OCI-LY3 (cell line): Measurements from ENCODE around the gene CYSLTR2.

Experiments used
- H2AFZ ChIP-seq: fragments of 200-600, 300-600 bp; shearing (Covaris generic); 2 replicates; pipeline ENCODE4 v1.6.0; 2014; ENCODE audit warnings: antibody characterized with exemption, low read depth, low read length
- H3K27ac ChIP-seq: fragments of 200-600, 300-600 bp; sonication (generic); 2 replicates; pipeline ENCODE4 v1.5.1; 2014; ENCODE audit warnings: mild to moderate bottlenecking, low read length, moderate library complexity, mixed read lengths
- H3K27me3 ChIP-seq: fragments of 200-600, 300-600 bp; sonication (generic); 2 replicates; pipeline ENCODE4 v1.6.1; 2014; ENCODE audit warnings: low read depth, low read length, mixed read lengths
- H3K36me3 ChIP-seq: fragments of 200-600, 300-600 bp; sonication (generic); replicated peaks from 2 replicates; pipeline ENCODE3; 2014; ENCODE audit warnings: low read depth, low read length, mixed read lengths
- H3K4me1 ChIP-seq: fragments of 300-600, 200-600 bp; sonication (generic); 2 replicates; pipeline ENCODE4 v1.6.1; 2014; ENCODE audit warnings: low read length, mixed read lengths
- H3K4me2 ChIP-seq: fragments of 200-600, 300-600 bp; sonication (generic); 2 replicates; pipeline ENCODE4 v1.6.1; 2014; ENCODE audit warnings: low read length, mixed read lengths
- H3K4me3 ChIP-seq: fragments of 300-600, 200-600 bp; sonication (generic); 2 replicates; pipeline ENCODE4 v1.5.1; 2014; ENCODE audit warnings: antibody characterized with exemption, mild to moderate bottlenecking, low read length, moderate library complexity
- H3K79me2 ChIP-seq: fragments of 300-600, 200-600 bp; shearing (Covaris generic); 2 replicates; pipeline ENCODE4 v1.6.1; 2014; ENCODE audit warnings: mild to moderate bottlenecking, low read length, mixed read lengths
- H3K9ac ChIP-seq: fragments of 300-600, 200-600 bp; shearing (Covaris generic); 2 replicates; pipeline ENCODE4 v1.6.0; 2014; ENCODE audit warnings: mild to moderate bottlenecking, low read length, moderate library complexity
- H3K9me3 ChIP-seq: fragments of 200-600, 300-600 bp; shearing (Covaris generic); 2 replicates; pipeline ENCODE4 v1.6.1; 2014; ENCODE audit warnings: low read length, mixed read lengths; ENCODE audit not compliant: insufficient read depth
- H4K20me1 ChIP-seq: fragments of 200-600, 300-600 bp; sonication (generic); 2 replicates; pipeline ENCODE4 v1.6.1; 2016; ENCODE audit warnings: low read length, mixed read lengths; ENCODE audit not compliant: insufficient read depth
- EZH2phosphoT487 ChIP-seq: fragments of 200-600 bp; shearing (Covaris generic); IDR thresholded peaks from 2 replicates; pipeline ENCODE4 v1.6.1; 2018; ENCODE audit warnings: antibody characterized with exemption, mixed run types, low read depth
- TF ChIP-seq, protein P1 (sequence below): fragments of 200-600, 300-600 bp; sonication (generic); IDR thresholded peaks from 2 replicates; pipeline ENCODE4 v1.5.1; 2014; ENCODE audit warnings: antibody characterized with exemption, low read length, low read depth

The CYSLTR2 gene

DNA sequence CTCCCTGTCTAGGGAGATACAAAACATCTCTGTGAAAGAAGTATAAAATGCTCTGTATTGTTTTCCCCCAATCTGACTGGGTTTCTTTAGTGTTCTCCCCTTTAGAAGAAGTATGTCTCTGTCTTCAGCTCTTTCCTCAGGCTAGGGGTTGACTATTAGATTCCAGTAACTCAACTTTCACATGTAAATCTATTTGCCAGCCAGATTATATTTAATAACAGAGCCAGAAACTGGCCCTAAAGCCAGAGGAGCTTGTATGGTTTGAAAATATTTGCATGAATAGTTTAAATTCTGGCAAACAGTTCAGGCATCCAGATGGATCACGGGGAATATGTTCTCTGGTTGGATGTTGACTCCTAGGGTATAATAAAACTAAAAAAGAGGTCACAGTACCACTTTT is 22.3 kb upstream of the CYSLTR2 start:
- no peaks in the 10 kb centered on the region for H3K27me3 ChIP-seq
- TF ChIP-seq EZH2phosphoT487: no peak
- TF ChIP-seq, protein P1, sequence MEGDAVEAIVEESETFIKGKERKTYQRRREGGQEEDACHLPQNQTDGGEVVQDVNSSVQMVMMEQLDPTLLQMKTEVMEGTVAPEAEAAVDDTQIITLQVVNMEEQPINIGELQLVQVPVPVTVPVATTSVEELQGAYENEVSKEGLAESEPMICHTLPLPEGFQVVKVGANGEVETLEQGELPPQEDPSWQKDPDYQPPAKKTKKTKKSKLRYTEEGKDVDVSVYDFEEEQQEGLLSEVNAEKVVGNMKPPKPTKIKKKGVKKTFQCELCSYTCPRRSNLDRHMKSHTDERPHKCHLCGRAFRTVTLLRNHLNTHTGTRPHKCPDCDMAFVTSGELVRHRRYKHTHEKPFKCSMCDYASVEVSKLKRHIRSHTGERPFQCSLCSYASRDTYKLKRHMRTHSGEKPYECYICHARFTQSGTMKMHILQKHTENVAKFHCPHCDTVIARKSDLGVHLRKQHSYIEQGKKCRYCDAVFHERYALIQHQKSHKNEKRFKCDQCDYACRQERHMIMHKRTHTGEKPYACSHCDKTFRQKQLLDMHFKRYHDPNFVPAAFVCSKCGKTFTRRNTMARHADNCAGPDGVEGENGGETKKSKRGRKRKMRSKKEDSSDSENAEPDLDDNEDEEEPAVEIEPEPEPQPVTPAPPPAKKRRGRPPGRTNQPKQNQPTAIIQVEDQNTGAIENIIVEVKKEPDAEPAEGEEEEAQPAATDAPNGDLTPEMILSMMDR: no peak

DNA sequence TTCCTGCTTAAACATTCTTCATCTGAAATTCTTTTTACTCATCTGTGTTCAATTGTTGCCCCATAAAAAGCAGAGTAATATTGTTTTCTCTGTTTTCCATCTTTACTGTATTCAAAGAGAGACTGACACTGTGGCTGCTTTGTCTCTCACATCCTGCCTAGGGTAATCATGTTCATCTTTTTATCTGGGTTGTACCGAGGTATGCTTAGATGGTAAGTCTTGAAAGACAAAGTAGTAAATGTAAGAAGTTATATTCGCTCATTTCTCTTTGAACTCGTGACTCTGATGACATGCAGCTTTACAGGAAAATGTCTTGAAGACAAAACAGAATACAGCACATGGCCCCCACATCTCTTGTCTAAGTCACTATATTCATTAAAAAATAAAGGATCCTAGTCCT is 20.0 kb upstream of the CYSLTR2 start:
- no peak overlapping the region for H3K4me2 ChIP-seq

More for the DNA sequence above, 22.3 kb upstream of the CYSLTR2 start:
- Histone ChIP-seq H3K27ac (no peak overlapping the region), H3K36me3 (peaks cover 1% of the 10 kb centered on the region), H4K20me1 (no peaks in the 10 kb centered on the region), H3K4me3 (no peak overlapping the region), H2AFZ (no peak overlapping the region), H3K79me2 (no peaks in the 10 kb centered on the region), H3K4me2 (no peak overlapping the region), H3K9ac (no peak overlapping the region), H3K4me1 (no peaks in the 10 kb centered on the region), H3K9me3 (peaks cover 14% of the 10 kb centered on the region)

DNA sequence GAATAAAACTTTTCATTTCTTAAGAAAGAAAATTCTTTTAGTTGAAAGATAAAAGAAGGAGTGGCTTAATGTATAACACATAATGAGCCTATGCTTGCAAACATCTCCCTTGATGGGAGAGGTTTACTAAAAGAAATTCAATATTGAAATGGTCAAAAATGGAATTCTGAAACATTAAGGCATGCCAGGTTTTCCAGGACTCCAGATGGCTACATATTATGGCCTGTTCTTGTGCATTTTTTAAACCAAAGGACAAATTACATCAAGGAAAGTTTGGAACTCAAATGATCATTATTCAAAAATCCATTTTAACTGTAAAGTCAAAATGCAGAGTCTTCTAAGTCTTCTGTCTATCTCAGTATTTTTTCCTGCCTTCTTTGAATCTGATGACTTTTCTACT is 19.1 kb upstream of the CYSLTR2 start:
- no peak overlapping the region for H3K27ac ChIP-seq
- H3K4me2 ChIP-seq: no peak overlapping the region

More for the DNA sequence above, 20.0 kb upstream of the CYSLTR2 start:
- Histone ChIP-seq H3K79me2 (no peaks in the 10 kb centered on the region), H4K20me1 (no peaks in the 10 kb centered on the region), H3K36me3 (peaks cover 3% of the 10 kb centered on the region), H3K4me3 (no peak overlapping the region), H3K27ac (no peak overlapping the region), H2AFZ (no peak overlapping the region), H3K9me3 (peaks cover 16% of the 10 kb centered on the region), H3K9ac (no peak overlapping the region), H3K27me3 (no peaks in the 10 kb centered on the region), H3K4me1 (no peaks in the 10 kb centered on the region)
- no peak for TF ChIP-seq EZH2phosphoT487
- TF ChIP-seq, protein P1: no peak

DNA sequence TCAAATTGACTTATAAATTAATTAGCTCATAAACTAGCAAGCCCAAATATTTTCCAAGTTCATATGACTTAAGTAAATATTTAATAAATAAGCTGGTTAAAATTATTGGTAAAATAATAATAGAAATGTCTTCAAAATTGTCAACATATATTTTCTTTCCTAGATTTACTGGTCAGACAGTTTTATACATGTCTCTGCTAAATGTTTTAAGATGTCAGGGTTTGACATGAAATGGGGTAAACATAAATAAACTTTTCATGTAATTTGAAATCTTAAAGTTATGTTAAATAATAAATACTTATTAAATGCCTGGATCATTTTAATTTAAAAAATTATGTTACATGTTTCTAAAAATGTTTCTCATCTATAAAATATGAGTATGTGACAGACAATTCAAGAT is 18.3 kb upstream of the CYSLTR2 start:
- H3K36me3 ChIP-seq: peaks cover 3% of the 10 kb centered on the region
- H3K9me3 ChIP-seq: peaks cover 16% of the 10 kb centered on the region
- TF ChIP-seq, protein P1: no peak
- no peak for TF ChIP-seq EZH2phosphoT487
- H3K4me2 ChIP-seq: no peak overlapping the region
- no peaks in the 10 kb centered on the region for H3K27me3 ChIP-seq
- H3K79me2 ChIP-seq: no peaks in the 10 kb centered on the region
- H3K9ac ChIP-seq: no peak overlapping the region
- no peak overlapping the region for H2AFZ ChIP-seq
- H3K27ac ChIP-seq: no peak overlapping the region
- no peaks in the 10 kb centered on the region for H3K4me1 ChIP-seq
- H3K4me3 ChIP-seq: no peak overlapping the region
- H4K20me1 ChIP-seq: no peaks in the 10 kb centered on the region

More for the DNA sequence above, 19.1 kb upstream of the CYSLTR2 start:
- no peaks in the 10 kb centered on the region for H4K20me1 ChIP-seq
- TF ChIP-seq, protein P1: no peak
- no peak for TF ChIP-seq EZH2phosphoT487
- H3K9me3 ChIP-seq: peaks cover 16% of the 10 kb centered on the region
- no peak overlapping the region for H3K4me3 ChIP-seq
- H3K27me3 ChIP-seq: no peaks in the 10 kb centered on the region
- no peak overlapping the region for H3K9ac ChIP-seq
- H2AFZ ChIP-seq: no peak overlapping the region
- no peaks in the 10 kb centered on the region for H3K4me1 ChIP-seq
- no peaks in the 10 kb centered on the region for H3K79me2 ChIP-seq
- H3K36me3 ChIP-seq: peaks cover 3% of the 10 kb centered on the region
